Measurements from ENCODE around the gene TIMMDC1.

Gene TIMMDC1

GRCh38 chr3:119498186-119499011 lies at the start of gene TIMMDC1 (continued):
- TF ChIP-seq ZNF324 (tag by site-specific recombination; IDR thresholded peaks at IDR 0.05), result peak; percentile 6; the same call in 1 of the 2 replicates
- peak; percentile 89 for TF ChIP-seq SP3 (tag by site-specific recombination; IDR thresholded peaks at IDR 0.05)
- TF ChIP-seq ZNF48 (tag by site-specific recombination; IDR thresholded peaks at IDR 0.05), result no peak
- TF ChIP-seq, protein P1, sequence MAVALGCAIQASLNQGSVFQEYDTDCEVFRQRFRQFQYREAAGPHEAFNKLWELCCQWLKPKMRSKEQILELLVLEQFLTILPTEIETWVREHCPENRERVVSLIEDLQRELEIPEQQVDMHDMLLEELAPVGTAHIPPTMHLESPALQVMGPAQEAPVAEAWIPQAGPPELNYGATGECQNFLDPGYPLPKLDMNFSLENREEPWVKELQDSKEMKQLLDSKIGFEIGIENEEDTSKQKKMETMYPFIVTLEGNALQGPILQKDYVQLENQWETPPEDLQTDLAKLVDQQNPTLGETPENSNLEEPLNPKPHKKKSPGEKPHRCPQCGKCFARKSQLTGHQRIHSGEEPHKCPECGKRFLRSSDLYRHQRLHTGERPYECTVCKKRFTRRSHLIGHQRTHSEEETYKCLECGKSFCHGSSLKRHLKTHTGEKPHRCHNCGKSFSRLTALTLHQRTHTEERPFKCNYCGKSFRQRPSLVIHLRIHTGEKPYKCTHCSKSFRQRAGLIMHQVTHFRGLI (tag by site-specific recombination; IDR thresholded peaks at IDR 0.05), result peak; percentile 54; the same call in 1 of the 2 replicates
- TF ChIP-seq ZNF518A (tag by site-specific recombination; conservative IDR thresholded peaks at IDR 0.05; ENCODE audit: low read depth), result peak; percentile 98
- peak; percentile 35; the same call in 1 of the 2 replicates for TF ChIP-seq SP7 (tag by site-specific recombination; IDR thresholded peaks at IDR 0.05)
- no peak for TF ChIP-seq GFI1B (tag by site-specific recombination; IDR thresholded peaks at IDR 0.05)
- TF ChIP-seq ZNF488 (tag by site-specific recombination; IDR thresholded peaks at IDR 0.05), result no peak
- no peak for TF ChIP-seq ZNF692 (tag by site-specific recombination; IDR thresholded peaks at IDR 0.05)
- TF ChIP-seq PRDM10 (tag by site-specific recombination; IDR thresholded peaks at IDR 0.05), result peak; percentile 75
- peak; percentile 5; the same call in 1 of the 2 replicates for TF ChIP-seq EGR2 (tag by site-specific recombination; IDR thresholded peaks at IDR 0.05; ENCODE audit: low read depth)
- TF ChIP-seq ZNF629 (tag by site-specific recombination; IDR thresholded peaks at IDR 0.05), result peak; percentile 49
- 0 out of 2 replicates have a peak, but pooled peaks have one; percentile 30 for TF ChIP-seq KLF16 (tag by site-specific recombination; IDR thresholded peaks at IDR 0.05)
- TF ChIP-seq ZIC2 (tag by site-specific recombination; IDR thresholded peaks at IDR 0.05), result peak; percentile 29; the same call in 1 of the 2 replicates
- peak; percentile 70; the same call in 1 of the 2 replicates for TF ChIP-seq ZXDB (tag by site-specific recombination; IDR thresholded peaks at IDR 0.05)
- peak; percentile 92 for TF ChIP-seq ZNF341 (tag by site-specific recombination; IDR thresholded peaks at IDR 0.05; ENCODE audit: low read depth)
- TF ChIP-seq, protein P2, sequence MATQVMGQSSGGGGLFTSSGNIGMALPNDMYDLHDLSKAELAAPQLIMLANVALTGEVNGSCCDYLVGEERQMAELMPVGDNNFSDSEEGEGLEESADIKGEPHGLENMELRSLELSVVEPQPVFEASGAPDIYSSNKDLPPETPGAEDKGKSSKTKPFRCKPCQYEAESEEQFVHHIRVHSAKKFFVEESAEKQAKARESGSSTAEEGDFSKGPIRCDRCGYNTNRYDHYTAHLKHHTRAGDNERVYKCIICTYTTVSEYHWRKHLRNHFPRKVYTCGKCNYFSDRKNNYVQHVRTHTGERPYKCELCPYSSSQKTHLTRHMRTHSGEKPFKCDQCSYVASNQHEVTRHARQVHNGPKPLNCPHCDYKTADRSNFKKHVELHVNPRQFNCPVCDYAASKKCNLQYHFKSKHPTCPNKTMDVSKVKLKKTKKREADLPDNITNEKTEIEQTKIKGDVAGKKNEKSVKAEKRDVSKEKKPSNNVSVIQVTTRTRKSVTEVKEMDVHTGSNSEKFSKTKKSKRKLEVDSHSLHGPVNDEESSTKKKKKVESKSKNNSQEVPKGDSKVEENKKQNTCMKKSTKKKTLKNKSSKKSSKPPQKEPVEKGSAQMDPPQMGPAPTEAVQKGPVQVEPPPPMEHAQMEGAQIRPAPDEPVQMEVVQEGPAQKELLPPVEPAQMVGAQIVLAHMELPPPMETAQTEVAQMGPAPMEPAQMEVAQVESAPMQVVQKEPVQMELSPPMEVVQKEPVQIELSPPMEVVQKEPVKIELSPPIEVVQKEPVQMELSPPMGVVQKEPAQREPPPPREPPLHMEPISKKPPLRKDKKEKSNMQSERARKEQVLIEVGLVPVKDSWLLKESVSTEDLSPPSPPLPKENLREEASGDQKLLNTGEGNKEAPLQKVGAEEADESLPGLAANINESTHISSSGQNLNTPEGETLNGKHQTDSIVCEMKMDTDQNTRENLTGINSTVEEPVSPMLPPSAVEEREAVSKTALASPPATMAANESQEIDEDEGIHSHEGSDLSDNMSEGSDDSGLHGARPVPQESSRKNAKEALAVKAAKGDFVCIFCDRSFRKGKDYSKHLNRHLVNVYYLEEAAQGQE (tag by site-specific recombination; IDR thresholded peaks at IDR 0.05), result no peak
- no peak for TF ChIP-seq ATF2 (tag by site-specific recombination; IDR thresholded peaks at IDR 0.05; ENCODE audit: low read depth)
- peak; percentile 43; the same call in 1 of the 2 replicates for TF ChIP-seq GLIS1 (tag by site-specific recombination; IDR thresholded peaks at IDR 0.05)
- TF ChIP-seq ZNF214 (tag by site-specific recombination; IDR thresholded peaks at IDR 0.05; ENCODE audit: borderline replicate concordance), result no peak
